AG08396 (cell line): Measurements from ENCODE around the gene ADAMTS8.
A peak's percentile ranks its signal among the peaks of the same experiment; 100 is the strongest.

Source experiments
- DNase-seq: peaks from one replicate; pipeline ENCODE4 v3.0.0; 2012; ENCODE audit warnings: low spot score, mixed read lengths

ADAMTS8 gene

GRCh38 chr11:130462931-130463330, 34.5 kb upstream of the ADAMTS8 start:
- no peak for DNase-seq

DNA sequence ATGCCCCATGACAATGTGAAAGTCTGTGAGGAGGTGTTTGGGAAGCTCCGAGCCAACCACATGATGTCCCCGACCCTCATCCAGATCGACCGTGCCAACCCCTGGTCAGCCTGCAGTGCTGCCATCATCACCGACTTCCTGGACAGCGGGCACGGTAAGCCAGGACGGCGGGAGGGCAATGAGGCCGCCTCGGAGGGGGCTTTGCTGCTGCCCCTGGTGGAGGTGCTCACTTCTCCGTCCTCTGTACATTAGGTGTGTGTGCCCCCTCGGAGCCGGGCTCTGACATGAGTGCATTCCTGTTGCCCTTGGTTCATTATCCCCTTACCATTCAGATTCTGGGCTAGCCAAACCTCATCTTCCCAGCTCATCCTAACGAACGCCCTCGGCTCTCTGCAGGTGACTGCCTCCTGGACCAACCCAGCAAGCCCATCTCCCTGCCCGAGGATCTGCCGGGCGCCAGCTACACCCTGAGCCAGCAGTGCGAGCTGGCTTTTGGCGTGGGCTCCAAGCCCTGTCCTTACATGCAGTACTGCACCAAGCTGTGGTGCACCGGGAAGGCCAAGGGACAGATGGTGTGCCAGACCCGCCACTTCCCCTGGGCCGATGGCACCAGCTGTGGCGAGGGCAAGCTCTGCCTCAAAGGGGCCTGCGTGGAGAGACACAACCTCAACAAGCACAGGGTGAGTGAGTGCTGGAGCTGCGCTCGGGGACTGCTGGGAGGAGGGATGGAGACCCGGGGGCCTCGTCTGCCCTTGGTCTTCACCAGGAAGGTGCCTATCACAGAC, 33.9 kb upstream of the ADAMTS8 start:
- no peak for DNase-seq

- no peak for DNase-seq
Observed at GRCh38 chr11:130459521-130459920, 31.1 kb upstream of the ADAMTS8 start.

- no peak for DNase-seq
Observed at GRCh38 chr11:130458410-130458729, 30.0 kb upstream of the ADAMTS8 start.

DNA sequence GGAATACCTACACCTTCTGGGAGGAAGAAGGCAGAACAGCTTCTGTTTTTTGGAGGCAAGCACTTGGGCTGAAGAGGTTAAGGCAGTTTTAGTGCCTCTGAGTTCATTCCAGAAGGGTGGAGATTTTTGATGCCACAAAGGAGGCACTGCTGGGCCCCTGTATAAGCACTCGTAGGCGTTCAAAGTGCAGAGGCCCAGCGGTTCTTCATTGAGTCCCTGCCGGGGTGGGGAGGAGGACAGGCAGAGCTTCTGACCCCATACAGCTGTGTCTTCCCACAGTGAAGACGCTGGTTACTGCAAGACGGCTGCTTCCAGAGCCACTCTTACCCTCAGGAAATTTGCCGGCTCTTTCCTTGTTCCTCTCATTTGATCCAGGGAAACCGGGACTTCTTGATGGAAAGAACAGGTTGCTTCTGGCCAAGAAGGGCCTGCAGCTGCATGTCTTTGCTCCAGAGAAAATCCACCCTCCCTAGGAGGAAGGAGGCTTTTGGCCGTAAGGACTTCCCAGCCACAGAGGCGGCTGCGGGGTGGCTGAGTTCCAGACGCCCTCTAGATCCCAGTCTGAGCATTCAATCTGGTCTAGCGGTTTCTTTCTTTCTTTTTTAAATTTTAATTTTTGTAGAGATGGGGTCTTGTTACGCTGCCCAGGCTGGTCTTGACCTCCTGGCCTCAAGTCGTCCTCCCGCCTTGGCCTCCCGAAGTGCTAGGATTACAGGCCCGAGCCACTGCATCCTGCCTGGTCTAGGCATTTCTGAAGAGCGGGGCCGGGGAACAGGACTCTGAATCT, 29.4 kb upstream of the ADAMTS8 start:
- DNase-seq, result no peak

- no peak for DNase-seq
Observed at GRCh38 chr11:130456286-130456685, 27.9 kb upstream of the ADAMTS8 start.

- no peak for DNase-seq
Observed at GRCh38 chr11:130455483-130456127, 27.2 kb upstream of the ADAMTS8 start.

DNA sequence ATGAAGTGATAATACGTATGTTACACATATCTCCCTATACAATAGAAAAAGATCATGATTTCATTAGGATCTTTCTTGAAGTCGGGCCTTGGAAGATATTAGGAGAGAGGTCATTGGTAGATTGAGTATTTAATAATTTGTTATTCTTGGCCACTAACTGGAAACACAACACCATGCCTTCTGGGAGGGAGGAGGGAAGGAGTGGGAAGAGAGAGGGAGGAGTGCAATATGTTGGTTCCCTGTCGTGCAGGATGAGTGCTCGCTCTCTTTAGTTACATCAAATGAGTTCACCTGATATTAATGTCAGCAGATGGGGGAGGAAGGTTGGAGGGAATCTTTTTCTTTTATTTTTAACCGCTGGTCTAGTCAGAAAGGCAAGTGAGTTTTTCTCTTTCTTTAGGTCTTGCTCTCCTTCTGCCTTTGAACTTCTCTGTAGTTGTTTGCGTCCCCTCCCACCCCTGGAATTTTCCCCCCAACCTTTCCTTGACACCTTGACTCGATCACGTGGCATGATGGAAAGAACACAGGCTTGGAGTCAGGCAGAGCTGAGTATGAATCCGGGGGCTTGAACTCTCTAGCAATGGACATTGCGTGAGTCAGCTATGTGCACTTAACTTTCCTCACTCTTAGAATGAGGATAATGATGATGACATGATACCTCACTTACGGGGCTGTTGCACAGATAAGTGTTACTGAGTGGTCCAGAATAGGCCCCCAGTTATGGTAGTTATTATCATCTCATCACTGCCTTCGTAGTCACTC, 26.3 kb upstream of the ADAMTS8 start:
- no peak for DNase-seq

- no peak for DNase-seq
Observed at GRCh38 chr11:130452940-130453339, 24.5 kb upstream of the ADAMTS8 start.

- DNase-seq, result no peak
Observed at GRCh38 chr11:130452176-130452575, 23.8 kb upstream of the ADAMTS8 start.

- peak; percentile 51 for DNase-seq
Observed at GRCh38 chr11:130451231-130452019, 23.0 kb upstream of the ADAMTS8 start.

DNA sequence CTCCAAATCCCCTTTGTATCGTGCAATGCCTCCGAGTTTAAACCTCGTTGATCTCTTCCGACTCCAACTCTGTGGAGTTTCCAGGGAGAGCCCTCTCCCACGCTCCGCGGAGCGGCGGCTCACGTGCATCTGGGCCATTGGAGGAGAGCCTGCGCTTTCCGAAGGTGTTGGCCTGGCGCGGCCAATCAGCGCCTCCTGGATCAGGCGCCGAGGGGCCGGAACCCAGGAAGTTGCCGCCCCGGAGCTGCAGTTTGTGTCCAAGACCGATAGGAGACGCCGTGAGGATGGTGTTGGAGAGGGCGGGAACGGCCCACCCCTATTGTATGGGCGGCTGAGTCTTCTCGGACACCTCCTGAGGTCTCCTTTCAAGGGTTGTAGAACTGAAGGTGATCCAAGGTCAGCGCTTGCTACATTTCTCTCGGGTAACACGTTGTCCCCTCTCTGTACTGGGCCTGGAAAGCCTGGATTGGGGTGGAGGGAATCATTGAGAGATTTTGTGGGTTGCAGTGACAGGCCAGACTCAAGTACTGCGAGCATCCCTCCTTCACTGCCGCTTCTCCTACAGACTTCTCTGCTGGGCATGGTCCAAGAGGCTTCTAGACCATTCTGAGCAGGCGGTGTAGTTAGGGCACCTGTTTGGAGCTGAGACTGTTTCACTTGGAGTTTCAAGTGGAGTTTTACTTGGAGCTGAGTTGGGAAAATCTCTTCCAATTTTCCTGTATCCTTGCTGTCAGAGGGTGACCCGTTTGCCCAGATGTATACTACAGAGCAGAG, 21.8 kb upstream of the ADAMTS8 start:
- peak; percentile 86 for DNase-seq

GRCh38 chr11:130449310-130449990, 21.0 kb upstream of the ADAMTS8 start:
- peak; percentile 54 for DNase-seq

- DNase-seq, result peak; percentile 89
Observed at GRCh38 chr11:130448416-130449309, 20.3 kb upstream of the ADAMTS8 start, which contains the start of gene ADAMTS15. Gene ADAMTS15 (plus strand): TSS chr11:130448645. CDS start chr11:130448974, 329 bp downstream.

DNA sequence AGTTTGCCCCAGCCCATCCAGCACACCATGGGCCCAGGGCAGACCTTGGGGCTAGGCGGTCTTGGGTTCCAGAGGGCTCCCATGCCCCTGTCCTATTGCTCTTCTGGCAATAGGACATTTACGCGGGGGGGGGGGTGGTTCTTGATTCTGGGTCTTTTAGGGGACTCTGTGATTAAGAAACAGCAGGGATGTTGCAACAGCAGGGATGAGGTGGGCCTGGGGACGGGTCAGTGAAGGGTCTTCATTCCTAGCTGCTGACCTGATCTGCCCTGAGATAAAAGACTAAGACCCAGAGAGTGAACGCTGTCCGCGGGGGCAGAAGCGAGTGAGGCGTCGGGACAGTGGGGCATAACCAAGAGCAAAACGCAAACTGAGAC, 19.6 kb upstream of the ADAMTS8 start:
- no peak for DNase-seq

DNA sequence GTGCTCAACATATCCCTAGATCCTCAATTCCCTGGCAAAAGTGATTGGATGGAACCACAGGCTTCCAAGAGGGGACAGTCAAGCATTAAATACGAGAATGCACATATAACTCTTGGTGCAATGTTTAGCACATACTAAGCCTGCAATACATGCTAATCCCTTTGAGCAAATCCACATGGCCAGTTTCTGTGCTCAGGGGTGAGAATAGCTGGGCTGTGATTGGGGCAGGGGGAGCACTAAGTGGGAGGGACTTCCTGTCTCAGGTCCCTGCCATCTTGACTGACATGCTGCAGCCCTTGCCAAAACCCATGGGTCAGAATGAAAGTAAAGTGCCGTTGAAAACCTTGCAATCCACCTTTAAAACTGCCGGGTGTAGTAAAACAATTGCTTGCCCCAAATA, 17.4 kb upstream of the ADAMTS8 start:
- DNase-seq, result no peak

- DNase-seq, result no peak
Observed at GRCh38 chr11:130442737-130443136, 14.3 kb upstream of the ADAMTS8 start.

DNA sequence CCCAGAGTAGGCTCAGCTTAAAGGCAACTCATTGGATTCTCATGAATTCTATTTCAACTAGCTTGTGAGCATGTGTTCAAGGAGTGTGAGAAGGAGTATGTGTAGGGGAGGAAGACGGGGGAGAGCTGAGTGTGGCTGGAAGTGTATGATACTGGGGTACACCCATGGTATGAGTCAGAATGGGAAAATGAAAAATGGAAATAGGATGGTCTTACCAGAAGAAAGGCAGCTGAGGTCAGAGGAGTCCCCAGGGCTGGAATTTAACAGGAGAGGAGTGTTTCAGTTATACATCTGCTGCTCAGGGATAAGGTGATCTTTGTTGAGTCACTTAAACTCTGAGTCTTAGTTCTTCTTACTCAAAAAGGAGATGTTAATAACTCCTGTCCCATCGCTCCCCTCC, 13.3 kb upstream of the ADAMTS8 start:
- no peak for DNase-seq

DNA sequence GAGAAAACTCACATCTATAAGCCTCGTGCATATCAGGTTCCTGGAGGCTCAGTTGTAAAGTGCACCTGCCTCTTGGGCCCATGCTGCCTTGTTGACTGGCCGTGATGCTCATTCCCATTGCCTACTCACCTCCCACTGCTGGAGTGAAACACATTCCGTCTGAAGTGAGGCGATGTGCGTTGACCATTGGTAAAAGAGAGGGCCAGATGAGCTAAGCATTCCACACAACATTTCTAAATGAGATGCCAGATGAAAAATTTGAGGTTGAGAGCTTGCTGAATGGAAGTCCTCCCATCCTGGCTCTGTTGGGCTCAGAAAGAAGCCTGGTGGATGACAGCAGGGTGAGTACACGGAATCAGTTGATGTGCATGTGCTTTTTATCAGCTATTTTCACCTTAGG, 11.5 kb upstream of the ADAMTS8 start:
- no peak for DNase-seq
